ENCODE measurements around the gene SLC11A1.

The SLC11A1 gene

GRCh38 chr2:218395090-218395444, 13.0 kb downstream of the SLC11A1 start:
- DNase-seq, result no peak

- DNase-seq, result no peak
These were observed 13.4 kb downstream of the SLC11A1 start for GRCh38 chr2:218395456-218395825.

GRCh38 chr2:218395826-218396687, 14.0 kb downstream of the SLC11A1 start:
- peak; percentile 85 for DNase-seq

GRCh38 chr2:218396688-218397462, 14.8 kb downstream of the SLC11A1 start:
- no peak for DNase-seq

GRCh38 chr2:218397463-218397819, 15.4 kb downstream of the SLC11A1 start:
- DNase-seq, result no peak

- no peak for DNase-seq
These were observed 15.9 kb downstream of the SLC11A1 start for GRCh38 chr2:218397820-218398436.

- DNase-seq, result no peak
These were observed 16.6 kb downstream of the SLC11A1 start for GRCh38 chr2:218398437-218399390.

- no peak for DNase-seq
These were observed 17.5 kb downstream of the SLC11A1 start, which contains the start of gene CTDSP1 for GRCh38 chr2:218399391-218400166. Gene CTDSP1 (plus strand): TSS chr2:218399868. CDS start chr2:218400091, 223 bp downstream.

- DNase-seq, result no peak
These were observed 18.3 kb downstream of the SLC11A1 start for GRCh38 chr2:218400167-218400929.

GRCh38 chr2:218400930-218401881, 19.1 kb downstream of the SLC11A1 start:
- DNase-seq, result no peak

GRCh38 chr2:218401890-218402289, 19.8 kb downstream of the SLC11A1 start:
- DNase-seq, result no peak

- no peak for DNase-seq
These were observed 20.4 kb downstream of the SLC11A1 start for GRCh38 chr2:218402491-218402901.

GRCh38 chr2:218402911-218403411, 20.9 kb downstream of the SLC11A1 start:
- no peak for DNase-seq

GRCh38 chr2:218403810-218404209, 21.7 kb downstream of the SLC11A1 start:
- no peak for DNase-seq

GRCh38 chr2:218404351-218405085, 22.4 kb downstream of the SLC11A1 start:
- no peak for DNase-seq

GRCh38 chr2:218405086-218405745, 23.1 kb downstream of the SLC11A1 start:
- DNase-seq, result no peak

GRCh38 chr2:218405746-218406208, 23.7 kb downstream of the SLC11A1 start:
- no peak for DNase-seq
